WTC11 (cell line): ENCODE data around the gene TEX52. TPM values are rescaled to one million over a fixed set of nuclear protein-coding genes. Genes with fewer than 3 reads are reported as not detected.

ENCODE experiments used
- ATAC-seq: fragments of 200-7000 bp; cut with Tn5 transposase; 2 replicates; pipeline ENCODE4 v1.10.0; 2021; ENCODE audit warnings: mild to moderate bottlenecking, moderate library complexity
- CTCF ChIA-PET: fragments of 300-600 bp; sonication (Branson Sonifier 250); formaldehyde crosslinking; loops from one replicate; lab custom pipeline; 2021; ENCODE audit warnings: antibody characterized with exemption; lab: Charles Lee
- POLR2A ChIA-PET: fragments of 350-600 bp; sonication (Branson Sonifier 250); formaldehyde crosslinking; loops from one replicate; lab custom pipeline; 2021; ENCODE audit warnings: antibody characterized with exemption; lab: Charles Lee
- DNase-seq: peaks from one replicate; pipeline ENCODE4 v3.0.0; 2021; ENCODE audit warnings: low spot score
- H3K27ac Mint-ChIP-seq: 2 replicates; pipeline ENCODE4 v1.8.0; 2021; ENCODE audit warnings: mixed read lengths
- H3K27me3 Mint-ChIP-seq: 2 replicates; pipeline ENCODE4 v1.8.0; 2021; ENCODE audit warnings: low read depth, mild to moderate bottlenecking, moderate library complexity, mixed read lengths
- H3K36me3 Mint-ChIP-seq: 2 replicates; pipeline ENCODE4 v1.8.0; 2021; ENCODE audit warnings: mixed read lengths
- H3K4me1 Mint-ChIP-seq: 2 replicates; pipeline ENCODE4 v1.8.0; 2022; ENCODE audit warnings: mixed read lengths
- H3K4me3 Mint-ChIP-seq: 2 replicates; pipeline ENCODE4 v1.8.0; 2021; ENCODE audit warnings: mild to moderate bottlenecking, moderate library complexity, mixed read lengths
- H3K9me3 Mint-ChIP-seq: 2 replicates; pipeline ENCODE4 v1.8.0; 2021; ENCODE audit warnings: mixed read lengths
- EMX1 ChIP-seq: fragments of 250-450 bp; sonication (Bioruptor Pico); IDR thresholded peaks from 2 replicates; pipeline ENCODE4 v1.8.0; 2021; ENCODE audit warnings: mild to moderate bottlenecking
- ESRRA ChIP-seq: sonication (generic); formaldehyde crosslinking; IDR thresholded peaks from 2 replicates; pipeline ENCODE4 v1.8.1; 2022; ENCODE audit warnings: mild to moderate bottlenecking, missing genetic modification reagents, borderline replicate concordance
- FOXJ3 ChIP-seq: sonication (generic); formaldehyde crosslinking; IDR thresholded peaks from 2 replicates; pipeline ENCODE4 v1.9.0; 2021; ENCODE audit warnings: missing genetic modification reagents, mild to moderate bottlenecking, borderline replicate concordance
- GABPB1 ChIP-seq: sonication (generic); formaldehyde crosslinking; IDR thresholded peaks from 2 replicates; pipeline ENCODE4 v1.8.1; 2023; ENCODE audit warnings: mild to moderate bottlenecking, missing genetic modification reagents
- NR3C1 ChIP-seq: sonication (generic); formaldehyde crosslinking; conservative IDR thresholded peaks from 2 replicates; pipeline ENCODE4 v1.8.1; 2023; ENCODE audit warnings: low read depth, mild to moderate bottlenecking, missing genetic modification reagents
- RELA ChIP-seq: sonication (generic); formaldehyde crosslinking; IDR thresholded peaks from 2 replicates; pipeline ENCODE4 v1.8.1; 2022; ENCODE audit warnings: missing genetic modification reagents, mild to moderate bottlenecking, borderline replicate concordance
- SMAD3 ChIP-seq: sonication (generic); formaldehyde crosslinking; IDR thresholded peaks from 2 replicates; pipeline ENCODE4 v1.8.0; 2022; ENCODE audit warnings: missing genetic modification reagents, mild to moderate bottlenecking, borderline replicate concordance
- SP1 ChIP-seq: sonication (generic); formaldehyde crosslinking; conservative IDR thresholded peaks from 2 replicates; pipeline ENCODE4 v1.8.1; 2022; ENCODE audit warnings: missing genetic modification reagents
- TEAD4 ChIP-seq: sonication (generic); formaldehyde crosslinking; IDR thresholded peaks from 2 replicates; pipeline ENCODE4 v1.8.0; 2022; ENCODE audit warnings: mild to moderate bottlenecking, missing genetic modification reagents
- ZNF138 ChIP-seq: sonication (generic); formaldehyde crosslinking; conservative IDR thresholded peaks from 2 replicates; pipeline ENCODE4 v1.8.1; 2022; ENCODE audit warnings: mild to moderate bottlenecking, moderate library complexity, missing genetic modification reagents
- ZNF232 ChIP-seq: sonication (generic); formaldehyde crosslinking; IDR thresholded peaks from 2 replicates; pipeline ENCODE4 v1.8.0; 2022; ENCODE audit warnings: mild to moderate bottlenecking, missing genetic modification reagents
- ZNF416 ChIP-seq: fragments of 250-450 bp; sonication (Bioruptor Pico); IDR thresholded peaks from 2 replicates; pipeline ENCODE4 v1.9.0; 2021; ENCODE audit warnings: mild to moderate bottlenecking, inconsistent platforms
- total RNA-seq: library from RNA; stranded (reverse); gene quantifications from 3 replicates; pipeline ENCODE4 v1.2.3, GENCODE V29; 2021
- TF ChIP-seq, protein P1 (sequence below): fragments of 200-600 bp; IDR thresholded peaks from 2 replicates; pipeline ENCODE4 v1.8.0; 2022; ENCODE audit warnings: antibody characterized with exemption
- TF ChIP-seq, protein P2 (sequence below): sonication (generic); formaldehyde crosslinking; IDR thresholded peaks from 2 replicates; pipeline ENCODE4 v1.8.0; 2022; ENCODE audit warnings: missing genetic modification reagents
- TF ChIP-seq, protein P3 (sequence below): fragments of 250-450 bp; sonication (Bioruptor Pico); IDR thresholded peaks from 2 replicates; pipeline ENCODE4 v1.9.0; 2021; ENCODE audit warnings: mild to moderate bottlenecking
- TF ChIP-seq, protein P4 (sequence below): sonication (generic); formaldehyde crosslinking; IDR thresholded peaks from 2 replicates; pipeline ENCODE4 v1.8.1; 2023; ENCODE audit warnings: mild to moderate bottlenecking, missing genetic modification reagents, moderate library complexity
- TF ChIP-seq, protein P5 (sequence below): fragments of 250-450 bp; sonication (Bioruptor Pico); IDR thresholded peaks from 2 replicates; pipeline ENCODE4 v2.1.2; 2022; ENCODE audit warnings: mild to moderate bottlenecking, moderate library complexity
- TF ChIP-seq, protein P6 (sequence below): sonication (generic); formaldehyde crosslinking; IDR thresholded peaks from 2 replicates; pipeline ENCODE4 v1.8.1; 2022; ENCODE audit warnings: low read depth, missing genetic modification reagents, borderline replicate concordance
- TF ChIP-seq, protein P7 (sequence below): sonication (generic); formaldehyde crosslinking; IDR thresholded peaks from 2 replicates; pipeline ENCODE4 v1.8.0; 2023; ENCODE audit warnings: missing genetic modification reagents
- TF ChIP-seq, protein P8 (sequence below): sonication (generic); formaldehyde crosslinking; IDR thresholded peaks from 2 replicates; pipeline ENCODE4 v1.8.1; 2023; ENCODE audit warnings: mild to moderate bottlenecking, moderate library complexity, missing genetic modification reagents

Gene TEX52
- total RNA-seq, 1 experiment from 2014 or later: not detected

DNA sequence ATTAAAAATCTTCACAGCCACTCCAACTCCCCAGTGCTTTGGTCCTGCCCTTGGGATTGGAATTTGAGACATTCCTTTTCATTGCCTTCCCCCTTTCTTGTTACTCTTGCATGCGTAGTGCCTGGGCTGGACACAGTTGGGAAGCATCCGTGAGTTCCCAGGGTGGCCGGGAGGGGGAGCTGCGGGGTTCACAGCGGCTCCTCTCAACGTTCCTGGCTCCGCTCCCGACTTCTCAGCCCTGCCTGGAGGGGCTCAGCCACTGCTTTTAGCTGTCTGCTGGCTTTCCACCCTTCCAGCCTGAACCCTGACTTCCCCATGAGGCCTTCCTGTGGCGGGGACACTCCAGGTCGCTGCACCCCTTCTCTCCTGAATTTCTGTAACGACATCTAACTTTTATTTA is 3.2 kb downstream of the TEX52 start:
- H3K4me3 Mint-ChIP-seq: no peak overlapping the region
- no peak overlapping the region for H3K27ac Mint-ChIP-seq
- H3K36me3 Mint-ChIP-seq: peaks cover 5% of the 10 kb centered on the region
- CTCF ChIA-PET: interaction anchor here (0.6 to 3.4 kb wide), 48 partner anchors 8 to 422 kb away, joined by 3 to 50 read pairs (median 5); partner anchors contain the start of genes FOXM1, ITFG2, RHNO1 and TULP3
- no peaks in the 10 kb centered on the region for H3K9me3 Mint-ChIP-seq
- POLR2A ChIA-PET: interaction anchor here (0.8 to 0.9 kb wide), 2 partner anchors 8 to 91 kb away, joined by 4 to 5 read pairs; no protein-coding TSS in a partner anchor
- H3K27me3 Mint-ChIP-seq: no peaks in the 10 kb centered on the region; the same call in 1 of the 2 replicates
- DNase-seq (peak; percentile 95), ATAC-seq (peak; percentile 93)
- TF ChIP-seq, protein P1, sequence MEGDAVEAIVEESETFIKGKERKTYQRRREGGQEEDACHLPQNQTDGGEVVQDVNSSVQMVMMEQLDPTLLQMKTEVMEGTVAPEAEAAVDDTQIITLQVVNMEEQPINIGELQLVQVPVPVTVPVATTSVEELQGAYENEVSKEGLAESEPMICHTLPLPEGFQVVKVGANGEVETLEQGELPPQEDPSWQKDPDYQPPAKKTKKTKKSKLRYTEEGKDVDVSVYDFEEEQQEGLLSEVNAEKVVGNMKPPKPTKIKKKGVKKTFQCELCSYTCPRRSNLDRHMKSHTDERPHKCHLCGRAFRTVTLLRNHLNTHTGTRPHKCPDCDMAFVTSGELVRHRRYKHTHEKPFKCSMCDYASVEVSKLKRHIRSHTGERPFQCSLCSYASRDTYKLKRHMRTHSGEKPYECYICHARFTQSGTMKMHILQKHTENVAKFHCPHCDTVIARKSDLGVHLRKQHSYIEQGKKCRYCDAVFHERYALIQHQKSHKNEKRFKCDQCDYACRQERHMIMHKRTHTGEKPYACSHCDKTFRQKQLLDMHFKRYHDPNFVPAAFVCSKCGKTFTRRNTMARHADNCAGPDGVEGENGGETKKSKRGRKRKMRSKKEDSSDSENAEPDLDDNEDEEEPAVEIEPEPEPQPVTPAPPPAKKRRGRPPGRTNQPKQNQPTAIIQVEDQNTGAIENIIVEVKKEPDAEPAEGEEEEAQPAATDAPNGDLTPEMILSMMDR: peak; percentile 88
- TF ChIP-seq TEAD4: no peak
- TF ChIP-seq, protein P2, sequence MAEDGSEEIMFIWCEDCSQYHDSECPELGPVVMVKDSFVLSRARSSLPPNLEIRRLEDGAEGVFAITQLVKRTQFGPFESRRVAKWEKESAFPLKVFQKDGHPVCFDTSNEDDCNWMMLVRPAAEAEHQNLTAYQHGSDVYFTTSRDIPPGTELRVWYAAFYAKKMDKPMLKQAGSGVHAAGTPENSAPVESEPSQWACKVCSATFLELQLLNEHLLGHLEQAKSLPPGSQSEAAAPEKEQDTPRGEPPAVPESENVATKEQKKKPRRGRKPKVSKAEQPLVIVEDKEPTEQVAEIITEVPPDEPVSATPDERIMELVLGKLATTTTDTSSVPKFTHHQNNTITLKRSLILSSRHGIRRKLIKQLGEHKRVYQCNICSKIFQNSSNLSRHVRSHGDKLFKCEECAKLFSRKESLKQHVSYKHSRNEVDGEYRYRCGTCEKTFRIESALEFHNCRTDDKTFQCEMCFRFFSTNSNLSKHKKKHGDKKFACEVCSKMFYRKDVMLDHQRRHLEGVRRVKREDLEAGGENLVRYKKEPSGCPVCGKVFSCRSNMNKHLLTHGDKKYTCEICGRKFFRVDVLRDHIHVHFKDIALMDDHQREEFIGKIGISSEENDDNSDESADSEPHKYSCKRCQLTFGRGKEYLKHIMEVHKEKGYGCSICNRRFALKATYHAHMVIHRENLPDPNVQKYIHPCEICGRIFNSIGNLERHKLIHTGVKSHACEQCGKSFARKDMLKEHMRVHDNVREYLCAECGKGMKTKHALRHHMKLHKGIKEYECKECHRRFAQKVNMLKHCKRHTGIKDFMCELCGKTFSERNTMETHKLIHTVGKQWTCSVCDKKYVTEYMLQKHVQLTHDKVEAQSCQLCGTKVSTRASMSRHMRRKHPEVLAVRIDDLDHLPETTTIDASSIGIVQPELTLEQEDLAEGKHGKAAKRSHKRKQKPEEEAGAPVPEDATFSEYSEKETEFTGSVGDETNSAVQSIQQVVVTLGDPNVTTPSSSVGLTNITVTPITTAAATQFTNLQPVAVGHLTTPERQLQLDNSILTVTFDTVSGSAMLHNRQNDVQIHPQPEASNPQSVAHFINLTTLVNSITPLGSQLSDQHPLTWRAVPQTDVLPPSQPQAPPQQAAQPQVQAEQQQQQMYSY: 0 out of 2 replicates have a peak, but pooled peaks have one; percentile 27
- peaks cover 3% of the 10 kb centered on the region; the same call in 1 of the 2 replicates for H3K4me1 Mint-ChIP-seq

DNA sequence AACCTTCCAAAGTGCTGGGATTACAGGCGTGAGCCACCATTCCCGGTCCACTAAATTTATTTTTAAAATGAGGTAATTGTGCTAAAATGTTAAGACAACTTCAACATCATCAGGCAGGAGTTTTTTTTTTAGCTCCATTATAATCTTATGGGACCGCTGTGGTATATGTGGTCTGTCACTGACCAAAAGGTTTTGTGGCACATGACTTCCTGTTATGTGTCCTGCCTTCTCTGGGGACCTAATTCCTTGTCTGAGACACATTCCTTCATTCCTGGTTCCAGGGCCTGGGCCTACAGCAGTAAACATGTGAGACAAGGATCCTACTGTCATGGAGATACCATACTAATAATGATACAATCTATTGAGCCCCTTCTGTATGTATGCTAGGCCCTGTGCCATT is 4.9 kb downstream of the TEX52 start:
- POLR2A ChIA-PET: no interaction called here
- no peak for DNase-seq
- H3K4me1 Mint-ChIP-seq: peaks cover 4% of the 10 kb centered on the region
- no peak for ATAC-seq
- no peaks in the 10 kb centered on the region; the same call in 1 of the 2 replicates for H3K27me3 Mint-ChIP-seq
- CTCF ChIA-PET: interaction anchor here (1.2 kb wide), 1 partner anchor 211 kb away, joined by 3 read pairs; no protein-coding TSS in a partner anchor
- no peaks in the 10 kb centered on the region for H3K36me3 Mint-ChIP-seq
- H3K4me3 Mint-ChIP-seq: no peak overlapping the region
- no peaks in the 10 kb centered on the region for H3K9me3 Mint-ChIP-seq
- H3K27ac Mint-ChIP-seq: no peak overlapping the region
- TF ChIP-seq, protein P3, sequence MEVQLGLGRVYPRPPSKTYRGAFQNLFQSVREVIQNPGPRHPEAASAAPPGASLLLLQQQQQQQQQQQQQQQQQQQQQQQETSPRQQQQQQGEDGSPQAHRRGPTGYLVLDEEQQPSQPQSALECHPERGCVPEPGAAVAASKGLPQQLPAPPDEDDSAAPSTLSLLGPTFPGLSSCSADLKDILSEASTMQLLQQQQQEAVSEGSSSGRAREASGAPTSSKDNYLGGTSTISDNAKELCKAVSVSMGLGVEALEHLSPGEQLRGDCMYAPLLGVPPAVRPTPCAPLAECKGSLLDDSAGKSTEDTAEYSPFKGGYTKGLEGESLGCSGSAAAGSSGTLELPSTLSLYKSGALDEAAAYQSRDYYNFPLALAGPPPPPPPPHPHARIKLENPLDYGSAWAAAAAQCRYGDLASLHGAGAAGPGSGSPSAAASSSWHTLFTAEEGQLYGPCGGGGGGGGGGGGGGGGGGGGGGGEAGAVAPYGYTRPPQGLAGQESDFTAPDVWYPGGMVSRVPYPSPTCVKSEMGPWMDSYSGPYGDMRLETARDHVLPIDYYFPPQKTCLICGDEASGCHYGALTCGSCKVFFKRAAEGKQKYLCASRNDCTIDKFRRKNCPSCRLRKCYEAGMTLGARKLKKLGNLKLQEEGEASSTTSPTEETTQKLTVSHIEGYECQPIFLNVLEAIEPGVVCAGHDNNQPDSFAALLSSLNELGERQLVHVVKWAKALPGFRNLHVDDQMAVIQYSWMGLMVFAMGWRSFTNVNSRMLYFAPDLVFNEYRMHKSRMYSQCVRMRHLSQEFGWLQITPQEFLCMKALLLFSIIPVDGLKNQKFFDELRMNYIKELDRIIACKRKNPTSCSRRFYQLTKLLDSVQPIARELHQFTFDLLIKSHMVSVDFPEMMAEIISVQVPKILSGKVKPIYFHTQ: no peak
- TF ChIP-seq FOXJ3 (CRISPR knock-in tag) (no peak), EMX1 (CRISPR knock-in tag) (no peak), RELA (CRISPR knock-in tag) (no peak), NR3C1 (no peak), SP1 (CRISPR knock-in tag) (no peak), ESRRA (no peak), ZNF232 (CRISPR knock-in tag) (no peak), ZNF416 (no peak), GABPB1 (CRISPR knock-in tag) (no peak), ZNF138 (CRISPR knock-in tag) (no peak), SMAD3 (no peak)
- TF ChIP-seq, protein P4, sequence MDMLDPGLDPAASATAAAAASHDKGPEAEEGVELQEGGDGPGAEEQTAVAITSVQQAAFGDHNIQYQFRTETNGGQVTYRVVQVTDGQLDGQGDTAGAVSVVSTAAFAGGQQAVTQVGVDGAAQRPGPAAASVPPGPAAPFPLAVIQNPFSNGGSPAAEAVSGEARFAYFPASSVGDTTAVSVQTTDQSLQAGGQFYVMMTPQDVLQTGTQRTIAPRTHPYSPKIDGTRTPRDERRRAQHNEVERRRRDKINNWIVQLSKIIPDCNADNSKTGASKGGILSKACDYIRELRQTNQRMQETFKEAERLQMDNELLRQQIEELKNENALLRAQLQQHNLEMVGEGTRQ: no peak
- TF ChIP-seq, protein P5, sequence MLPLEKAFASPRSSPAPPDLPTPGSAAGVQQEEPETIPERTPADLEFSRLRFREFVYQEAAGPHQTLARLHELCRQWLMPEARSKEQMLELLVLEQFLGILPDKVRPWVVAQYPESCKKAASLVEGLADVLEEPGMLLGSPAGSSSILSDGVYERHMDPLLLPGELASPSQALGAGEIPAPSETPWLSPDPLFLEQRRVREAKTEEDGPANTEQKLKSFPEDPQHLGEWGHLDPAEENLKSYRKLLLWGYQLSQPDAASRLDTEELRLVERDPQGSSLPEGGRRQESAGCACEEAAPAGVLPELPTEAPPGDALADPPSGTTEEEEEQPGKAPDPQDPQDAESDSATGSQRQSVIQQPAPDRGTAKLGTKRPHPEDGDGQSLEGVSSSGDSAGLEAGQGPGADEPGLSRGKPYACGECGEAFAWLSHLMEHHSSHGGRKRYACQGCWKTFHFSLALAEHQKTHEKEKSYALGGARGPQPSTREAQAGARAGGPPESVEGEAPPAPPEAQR (CRISPR knock-in tag): no peak
- TF ChIP-seq, protein P6, sequence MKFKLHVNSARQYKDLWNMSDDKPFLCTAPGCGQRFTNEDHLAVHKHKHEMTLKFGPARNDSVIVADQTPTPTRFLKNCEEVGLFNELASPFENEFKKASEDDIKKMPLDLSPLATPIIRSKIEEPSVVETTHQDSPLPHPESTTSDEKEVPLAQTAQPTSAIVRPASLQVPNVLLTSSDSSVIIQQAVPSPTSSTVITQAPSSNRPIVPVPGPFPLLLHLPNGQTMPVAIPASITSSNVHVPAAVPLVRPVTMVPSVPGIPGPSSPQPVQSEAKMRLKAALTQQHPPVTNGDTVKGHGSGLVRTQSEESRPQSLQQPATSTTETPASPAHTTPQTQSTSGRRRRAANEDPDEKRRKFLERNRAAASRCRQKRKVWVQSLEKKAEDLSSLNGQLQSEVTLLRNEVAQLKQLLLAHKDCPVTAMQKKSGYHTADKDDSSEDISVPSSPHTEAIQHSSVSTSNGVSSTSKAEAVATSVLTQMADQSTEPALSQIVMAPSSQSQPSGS (CRISPR knock-in tag): no peak
- TF ChIP-seq, protein P7, sequence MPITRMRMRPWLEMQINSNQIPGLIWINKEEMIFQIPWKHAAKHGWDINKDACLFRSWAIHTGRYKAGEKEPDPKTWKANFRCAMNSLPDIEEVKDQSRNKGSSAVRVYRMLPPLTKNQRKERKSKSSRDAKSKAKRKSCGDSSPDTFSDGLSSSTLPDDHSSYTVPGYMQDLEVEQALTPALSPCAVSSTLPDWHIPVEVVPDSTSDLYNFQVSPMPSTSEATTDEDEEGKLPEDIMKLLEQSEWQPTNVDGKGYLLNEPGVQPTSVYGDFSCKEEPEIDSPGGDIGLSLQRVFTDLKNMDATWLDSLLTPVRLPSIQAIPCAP (CRISPR knock-in tag): no peak
- TF ChIP-seq, protein P8, sequence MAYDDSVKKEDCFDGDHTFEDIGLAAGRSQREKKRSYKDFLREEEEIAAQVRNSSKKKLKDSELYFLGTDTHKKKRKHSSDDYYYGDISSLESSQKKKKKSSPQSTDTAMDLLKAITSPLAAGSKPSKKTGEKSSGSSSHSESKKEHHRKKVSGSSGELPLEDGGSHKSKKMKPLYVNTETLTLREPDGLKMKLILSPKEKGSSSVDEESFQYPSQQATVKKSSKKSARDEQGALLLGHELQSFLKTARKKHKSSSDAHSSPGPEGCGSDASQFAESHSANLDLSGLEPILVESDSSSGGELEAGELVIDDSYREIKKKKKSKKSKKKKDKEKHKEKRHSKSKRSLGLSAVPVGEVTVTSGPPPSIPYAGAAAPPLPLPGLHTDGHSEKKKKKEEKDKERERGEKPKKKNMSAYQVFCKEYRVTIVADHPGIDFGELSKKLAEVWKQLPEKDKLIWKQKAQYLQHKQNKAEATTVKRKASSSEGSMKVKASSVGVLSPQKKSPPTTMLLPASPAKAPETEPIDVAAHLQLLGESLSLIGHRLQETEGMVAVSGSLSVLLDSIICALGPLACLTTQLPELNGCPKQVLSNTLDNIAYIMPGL (CRISPR knock-in tag): no peak
